Neural cell (in vitro differentiated cells): ENCODE results near the gene TSPAN8. TPM values are rescaled to one million over a fixed set of nuclear protein-coding genes. Genes with fewer than 3 reads are reported as not detected.

Experiments used
- H2AFZ ChIP-seq: fragments of 200-600, 300-800 bp; sonication (generic), shearing (Covaris generic); 2 replicates; pipeline ENCODE4 v1.6.0; 2014; ENCODE audit warnings: low read depth, mild to moderate bottlenecking, antibody characterized with exemption, low read length, moderate library complexity
- H3F3A ChIP-seq: fragments of 200-600 bp; shearing (Covaris generic); 2 replicates; pipeline ENCODE4 v1.6.1; 2016; ENCODE audit warnings: mild to moderate bottlenecking, moderate library complexity, mixed read lengths, antibody characterized with exemption, low read length; ENCODE audit not compliant: insufficient read depth, poor library complexity, severe bottlenecking
- H3K27ac ChIP-seq: fragments of 200-600, 300-800 bp; sonication (generic), shearing (Covaris generic); 2 replicates; pipeline ENCODE4 v1.5.1; 2014; ENCODE audit warnings: mild to moderate bottlenecking, low read length, moderate library complexity
- H3K27me3 ChIP-seq: fragments of 300-800, 200-600 bp; sonication (generic), shearing (Covaris generic); 2 replicates; pipeline ENCODE4 v1.6.0; 2014; ENCODE audit warnings: mild to moderate bottlenecking, low read depth, low read length, moderate library complexity; ENCODE audit not compliant: insufficient read depth
- H3K36me3 ChIP-seq: fragments of 300-800, 200-600 bp; sonication (generic), shearing (Covaris generic); 2 replicates; pipeline ENCODE4 v1.5.1; 2014; ENCODE audit warnings: mild to moderate bottlenecking, antibody characterized with exemption, low read length, moderate library complexity; ENCODE audit not compliant: insufficient read depth
- H3K4me2 ChIP-seq: fragments of 300-800, 200-600 bp; sonication (generic), shearing (Covaris generic); 2 replicates; pipeline ENCODE4 v1.6.0; 2014; ENCODE audit warnings: mild to moderate bottlenecking, low read length
- H3K4me3 ChIP-seq: fragments of 300-800, 200-600 bp; sonication (generic), shearing (Covaris generic); 2 replicates; pipeline ENCODE4 v1.5.1; 2014; ENCODE audit warnings: mild to moderate bottlenecking, low read length, moderate library complexity
- H3K79me2 ChIP-seq: fragments of 200-600 bp; shearing (Covaris generic); replicated peaks from 2 replicates; pipeline ENCODE4 v1.6.0; 2014; ENCODE audit warnings: mild to moderate bottlenecking, low read length, moderate library complexity; ENCODE audit not compliant: insufficient read depth
- H3K9ac ChIP-seq: fragments of 300-800, 200-600 bp; sonication (generic), shearing (Covaris generic); 2 replicates; pipeline ENCODE4 v1.6.1; 2016; ENCODE audit warnings: mild to moderate bottlenecking, low read length, mixed read lengths
- H3K9me2 ChIP-seq: fragments of 200-600 bp; shearing (Covaris generic); 2 replicates; pipeline ENCODE4 v1.6.1; 2016; ENCODE audit warnings: mild to moderate bottlenecking, low read length, mixed read lengths; ENCODE audit not compliant: insufficient read depth
- H3K9me3 ChIP-seq: fragments of 200-600, 300-800 bp; sonication (generic), shearing (Covaris generic); 2 replicates; pipeline ENCODE4 v1.6.1; 2016; ENCODE audit warnings: mild to moderate bottlenecking, mixed run types, low read length, moderate library complexity, mixed read lengths
- H4K20me1 ChIP-seq: fragments of 200-600 bp; shearing (Covaris generic); 2 replicates; pipeline ENCODE4 v1.6.1; 2016; ENCODE audit warnings: mild to moderate bottlenecking, mixed run types; ENCODE audit not compliant: insufficient read depth
- CTCF ChIP-seq: fragments of 450-650 bp; IDR thresholded peaks from 2 replicates; pipeline ENCODE4 v1.5.1; 2014; ENCODE audit warnings: antibody characterized with exemption, mild to moderate bottlenecking, moderate library complexity; ENCODE audit not compliant: poor library complexity, severe bottlenecking
- EP300 ChIP-seq: fragments of 450-650 bp; conservative IDR thresholded peaks from 2 replicates; pipeline ENCODE4 v1.6.1; 2014; ENCODE audit warnings: antibody characterized with exemption, mild to moderate bottlenecking, moderate library complexity; ENCODE audit not compliant: poor library complexity, severe bottlenecking
- EZH2 ChIP-seq: fragments of 200-600, 300-800 bp; shearing (Covaris generic), sonication (generic); IDR thresholded peaks from 2 replicates; pipeline ENCODE4 v1.6.1; 2014; ENCODE audit warnings: antibody characterized with exemption, low read length, borderline replicate concordance, mild to moderate bottlenecking; ENCODE audit not compliant: insufficient read depth, poor library complexity, severe bottlenecking
- MXI1 ChIP-seq: fragments of 450-650 bp; conservative IDR thresholded peaks from 2 replicates; pipeline ENCODE4 v1.6.1; 2014; ENCODE audit warnings: antibody characterized with exemption, mild to moderate bottlenecking; ENCODE audit not compliant: poor library complexity, severe bottlenecking
- POLR2AphosphoS5 ChIP-seq: IDR thresholded peaks from 2 replicates; pipeline ENCODE4 v1.6.1; 2012
- RAD21 ChIP-seq: fragments of 450-650 bp; conservative IDR thresholded peaks from 2 replicates; pipeline ENCODE4 v1.6.1; 2014; ENCODE audit warnings: antibody characterized with exemption, mild to moderate bottlenecking, moderate library complexity
- REST ChIP-seq: IDR thresholded peaks from 2 replicates; pipeline ENCODE4 v1.6.1; 2012; ENCODE audit warnings: borderline replicate concordance
- SMC3 ChIP-seq: fragments of 450-650 bp; conservative IDR thresholded peaks from 2 replicates; pipeline ENCODE4 v1.6.1; 2014; ENCODE audit warnings: antibody characterized with exemption, mild to moderate bottlenecking, moderate library complexity; ENCODE audit not compliant: poor library complexity
- TAF1 ChIP-seq: IDR thresholded peaks from 2 replicates; pipeline ENCODE4 v1.6.1; 2012; ENCODE audit warnings: low read depth
- polyA plus RNA-seq: library from polyadenylated mRNA; depleted of rRNA; stranded (reverse); fragments of >200 nt; gene quantifications from 2 replicates; pipeline ENCODE4 v1.2.3, GENCODE V29; 2014

TSPAN8 gene
- polyA plus RNA-seq, 1 donor from 2014 or later = not detected

- H3K9me2 ChIP-seq = no peaks in the 10 kb centered on the region
These were observed 19.8 kb downstream of the TSPAN8 start for GRCh38 chr12:71138011-71138410.

GRCh38 chr12:71135812-71136176, 22.0 kb downstream of the TSPAN8 start:
- Histone ChIP-seq H3K4me3 (no peak overlapping the region), H3K36me3 (no peaks in the 10 kb centered on the region), H3K27ac (no peak overlapping the region), H3F3A (no peaks in the 10 kb centered on the region), H3K9me3 (no peaks in the 10 kb centered on the region), H3K9me2 (no peaks in the 10 kb centered on the region), H4K20me1 (no peaks in the 10 kb centered on the region), H3K79me2 (no peaks in the 10 kb centered on the region), H3K27me3 (no peaks in the 10 kb centered on the region), H3K9ac (no peak overlapping the region), H2AFZ (no peak overlapping the region), H3K4me2 (no peak overlapping the region)
- no peak for TF ChIP-seq MXI1
- no peak for TF ChIP-seq EZH2
- no peak for TF ChIP-seq RAD21
- TF ChIP-seq CTCF = no peak
- no peak for TF ChIP-seq REST
- TF ChIP-seq EP300 = no peak

More at GRCh38 chr12:71138011-71138410, 19.8 kb downstream of the TSPAN8 start:
- no peaks in the 10 kb centered on the region for H3F3A ChIP-seq
- no peaks in the 10 kb centered on the region for H3K27me3 ChIP-seq
- no peak overlapping the region for H3K4me2 ChIP-seq
- no peak overlapping the region for H2AFZ ChIP-seq
- H4K20me1 ChIP-seq = no peaks in the 10 kb centered on the region
- no peaks in the 10 kb centered on the region for H3K36me3 ChIP-seq
- no peaks in the 10 kb centered on the region for H3K79me2 ChIP-seq
- H3K9me3 ChIP-seq = no peaks in the 10 kb centered on the region
- no peak overlapping the region for H3K4me3 ChIP-seq
- H3K27ac ChIP-seq = no peak overlapping the region
- no peak for TF ChIP-seq CTCF
- TF ChIP-seq RAD21 = no peak
- TF ChIP-seq EZH2 = no peak
- no peak for TF ChIP-seq REST
- TF ChIP-seq EP300 = no peak
- no peak for TF ChIP-seq TAF1
- TF ChIP-seq POLR2AphosphoS5 = no peak
- no peak for TF ChIP-seq MXI1
- no peak for TF ChIP-seq SMC3
- no peak overlapping the region for H3K9ac ChIP-seq
